H4 (cell line): ENCODE data around the gene ACTR1A. TPM values are rescaled to one million over a fixed set of nuclear protein-coding genes. Genes with fewer than 3 reads are reported as not detected.
"Not testable (repeated sequence)": the region's sequence is repeated elsewhere in the genome, so short reads cannot be mapped to it uniquely, and the experiment has no call there.

Experiments used
- DNase-seq: peaks from one replicate; pipeline ENCODE4 v3.0.0-alpha.2; 2015; ENCODE audit warnings: low spot score
- total RNA-seq: library from RNA; depleted of rRNA; stranded (reverse); fragments of >200 nt; shearing (Covaris generic); gene quantifications from 2 replicates; pipeline ENCODE4 v1.2.3, GENCODE V29; 2014

Gene ACTR1A
- total RNA-seq, 1 experiment from 2014 or later = 172 TPM

DNA sequence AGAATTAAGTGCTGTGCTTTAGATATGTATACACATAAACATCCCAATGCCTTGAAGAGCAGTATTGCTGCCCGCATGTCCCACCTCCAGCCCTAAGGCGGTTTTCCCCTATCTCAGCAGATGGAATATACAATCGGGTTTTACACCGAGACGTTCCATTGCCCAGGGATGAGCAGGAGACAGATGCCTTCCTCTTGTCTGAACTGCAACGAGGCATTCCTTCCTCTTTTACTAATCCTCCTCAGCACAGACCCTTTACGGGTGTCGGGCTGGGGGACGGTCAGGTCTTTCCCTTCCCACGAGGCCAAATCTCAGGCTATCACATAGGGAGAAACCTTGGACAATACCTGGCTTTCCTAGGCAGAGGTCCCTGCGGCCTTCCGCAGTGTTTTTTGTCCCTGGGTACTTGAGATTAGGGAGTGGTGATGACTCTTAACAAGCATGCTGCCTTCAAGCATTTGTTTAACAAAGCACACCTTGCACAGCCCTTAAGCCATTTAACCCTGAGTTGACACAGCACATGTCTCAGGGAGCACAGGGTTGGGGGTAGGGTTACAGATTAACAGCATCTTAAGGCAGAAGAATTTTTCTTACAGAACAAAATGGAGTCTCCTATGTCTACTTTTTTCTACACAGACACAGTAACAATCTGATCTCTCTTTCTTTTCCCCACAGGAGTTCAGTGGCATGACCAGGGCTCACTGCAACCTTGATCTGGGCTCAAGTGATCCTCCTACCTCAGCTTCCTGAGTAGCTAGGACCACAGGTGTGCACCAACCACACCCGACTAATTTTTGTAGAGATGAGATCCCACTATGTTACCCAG, 47.6 kb downstream of the ACTR1A start:
- DNase-seq = not testable (repeated sequence)

DNA sequence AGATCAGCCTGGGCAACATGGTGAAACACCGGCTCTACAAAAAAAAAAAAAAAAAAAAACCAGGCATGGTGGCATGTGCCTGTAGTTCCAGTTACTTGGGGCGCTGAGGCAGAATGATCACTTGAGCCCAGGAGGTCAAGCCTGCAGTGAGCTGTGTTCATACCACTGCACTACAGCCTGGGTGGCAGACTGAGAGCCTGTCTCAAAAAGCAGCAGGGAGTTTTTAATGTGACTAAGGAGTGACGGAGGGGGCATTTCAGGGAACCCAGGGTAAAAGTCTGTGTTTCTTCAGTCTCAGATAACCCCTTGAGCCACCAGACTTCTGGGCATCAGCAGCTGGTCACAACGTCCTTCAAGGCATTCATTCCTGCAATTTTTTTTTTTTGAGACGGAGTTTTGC, 49.0 kb downstream of the ACTR1A start:
- DNase-seq = no peak

DNA sequence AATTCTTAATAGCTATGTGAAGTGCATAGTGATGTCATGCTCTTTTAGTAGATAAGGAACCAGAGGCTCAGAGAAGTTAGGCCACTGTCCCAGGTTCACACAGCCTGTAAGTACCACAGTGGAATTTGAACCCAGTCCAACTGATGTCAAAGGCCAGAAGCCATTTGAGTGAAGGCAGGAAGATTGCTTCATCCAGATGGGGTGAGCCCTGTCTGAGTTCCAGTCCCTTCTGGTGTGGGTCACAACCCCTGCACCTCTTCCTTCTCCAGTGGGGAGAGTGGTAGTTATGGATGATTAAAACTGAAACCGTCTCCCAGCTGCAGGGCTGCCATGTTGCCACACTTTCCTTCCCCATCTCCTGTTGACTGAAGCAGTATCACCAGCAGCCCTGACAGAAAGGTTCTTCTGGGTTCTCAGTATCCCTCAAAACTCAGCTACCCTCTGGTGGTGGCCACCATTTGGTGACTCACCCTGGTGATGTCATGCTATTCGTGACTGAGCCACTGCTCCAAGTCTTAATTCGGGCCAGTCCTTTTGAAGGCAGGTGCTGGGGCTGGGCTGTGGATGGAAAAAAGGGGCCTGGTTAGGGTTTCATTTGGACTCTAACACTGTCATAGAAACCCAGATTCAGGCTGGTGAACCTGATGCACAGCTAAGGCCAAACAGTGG, 49.7 kb downstream of the ACTR1A start:
- peak; percentile 79 for DNase-seq

DNA sequence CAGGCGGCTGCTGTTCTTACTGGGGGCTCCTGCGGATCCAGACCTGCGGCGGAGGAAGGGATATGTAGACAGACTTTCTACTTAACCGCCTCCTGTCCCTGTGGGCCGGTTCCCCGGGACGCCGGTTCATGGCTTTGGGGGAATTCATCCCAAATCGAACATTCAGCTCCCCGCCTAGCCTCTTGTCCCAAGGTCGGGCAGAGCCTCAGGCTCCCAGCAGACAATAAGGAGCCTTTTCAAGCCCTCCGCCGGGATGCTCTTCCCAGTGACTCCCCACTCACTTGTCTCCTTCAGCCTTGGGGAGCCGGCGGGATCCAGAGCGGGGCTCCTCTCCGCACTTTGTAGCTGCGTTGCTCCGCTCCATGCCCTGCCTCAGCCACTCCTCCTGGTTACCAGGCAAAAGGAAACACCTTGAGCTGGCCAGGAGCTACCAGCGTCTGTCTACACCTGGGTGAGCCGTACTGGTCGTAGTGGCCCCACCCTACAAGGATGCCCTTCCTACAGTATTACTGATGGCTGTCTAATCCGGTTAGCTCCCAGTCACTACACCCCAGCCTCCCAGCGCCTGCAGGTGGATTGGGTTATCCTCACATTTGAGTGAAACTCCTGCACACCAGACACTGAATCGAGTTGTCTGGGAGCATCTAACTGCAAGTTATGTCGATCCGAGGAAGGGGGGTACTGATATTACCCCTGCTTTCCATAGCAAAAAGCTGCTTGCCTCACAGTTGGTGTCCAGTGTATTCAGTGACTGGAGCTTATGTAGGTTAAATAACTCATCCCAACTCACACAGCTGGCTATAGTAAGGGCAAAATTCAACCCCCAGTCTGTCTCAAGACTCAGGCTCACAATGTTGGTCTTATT, 51.2 kb downstream of the ACTR1A start, which contains the start of gene C10orf95:
C10orf95 (minus strand) TSS at position 439 of the 865 bp plus-strand sequence. CDS start 450 bp downstream, outside the sequence.
- no peak for DNase-seq

DNA sequence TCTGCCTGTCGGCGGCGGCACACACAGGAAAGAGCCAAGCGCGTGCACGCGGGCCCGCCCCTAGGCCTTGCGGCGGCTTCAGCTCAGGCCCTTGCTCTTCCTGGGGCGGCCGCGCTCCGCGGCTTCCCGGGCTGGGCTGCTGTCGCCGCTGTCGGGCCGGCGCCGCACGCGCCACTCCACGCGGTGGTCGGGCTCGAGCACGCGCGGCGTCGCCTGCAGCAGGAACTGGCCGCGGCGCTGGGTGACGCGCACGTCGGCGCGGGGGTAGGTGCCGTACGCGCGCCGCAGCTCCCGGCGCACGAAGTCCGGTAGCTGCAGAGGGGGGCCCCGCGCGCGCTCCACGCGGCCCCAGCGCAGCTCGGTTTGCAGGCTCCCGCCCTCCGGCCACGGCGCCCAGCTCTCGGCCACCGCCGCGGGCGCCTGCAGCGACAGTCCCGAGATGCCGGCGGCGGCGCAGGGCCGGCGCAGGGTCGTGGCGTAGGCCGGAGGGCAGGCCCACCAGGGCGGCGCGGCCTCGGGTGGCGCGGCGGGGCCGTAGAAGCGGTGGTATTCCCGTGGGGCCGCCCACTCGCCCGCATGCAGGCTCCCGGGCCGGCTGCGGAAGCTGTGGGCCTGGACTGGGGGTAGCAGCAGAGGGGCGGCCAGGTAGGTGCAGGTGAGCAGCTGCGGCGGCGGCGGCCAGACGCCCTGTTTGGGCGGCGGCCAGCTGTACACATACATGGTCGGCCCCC, 52.0 kb downstream of the ACTR1A start:
- DNase-seq = peak; percentile 63

DNA sequence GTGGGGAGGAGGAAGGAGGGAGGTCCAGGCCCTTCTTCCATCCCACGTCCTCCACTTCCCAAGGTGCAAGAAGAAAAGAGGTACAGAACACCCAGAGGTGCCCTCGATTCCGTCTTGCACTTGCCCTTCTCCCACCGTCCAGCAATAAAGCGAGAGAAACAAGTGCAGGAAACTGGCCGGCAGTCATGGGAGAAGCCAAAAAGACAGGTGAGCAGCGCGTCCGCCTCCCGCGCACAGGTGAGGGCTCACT, 52.5 kb downstream of the ACTR1A start:
- no peak for DNase-seq

DNA sequence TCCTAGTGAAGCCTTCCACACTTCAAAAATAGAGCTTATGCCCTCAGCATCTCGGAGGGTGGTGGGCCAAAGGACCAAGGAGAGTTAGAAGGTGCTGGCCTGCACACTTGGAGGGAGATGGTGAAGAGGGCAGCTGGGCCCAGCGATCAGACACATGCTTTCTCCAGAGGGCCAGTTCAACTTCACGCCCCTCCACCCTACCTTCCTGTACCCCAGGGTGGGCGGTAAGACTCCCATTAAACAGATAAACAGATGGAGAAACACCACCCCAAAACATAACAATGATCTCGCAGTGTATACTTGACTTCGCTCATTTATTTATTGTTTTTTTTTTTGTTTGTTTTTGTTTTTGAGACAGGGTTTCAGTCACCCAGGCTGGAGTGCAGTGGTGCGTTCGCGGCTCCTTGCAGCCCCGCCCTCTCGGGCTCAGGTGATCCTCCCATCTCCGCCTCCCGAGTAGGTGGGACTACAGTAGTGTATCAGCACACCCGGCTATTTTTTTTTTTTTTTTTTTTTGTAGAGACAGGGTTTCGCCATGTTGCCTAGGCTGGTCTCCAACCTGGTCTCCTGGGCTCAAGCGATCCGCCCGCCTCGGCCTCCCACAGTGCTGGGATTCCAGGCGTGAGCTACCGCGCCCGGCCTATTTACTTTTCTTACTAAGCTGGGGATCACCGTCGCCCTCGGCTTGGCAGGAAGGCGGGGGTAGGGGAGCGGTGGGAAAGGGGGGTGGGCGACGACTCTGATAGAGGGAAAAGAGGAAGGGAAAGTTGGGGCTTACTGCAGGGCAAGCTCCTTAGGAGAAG, 53.0 kb downstream of the ACTR1A start:
- DNase-seq = peak; percentile 77

DNA sequence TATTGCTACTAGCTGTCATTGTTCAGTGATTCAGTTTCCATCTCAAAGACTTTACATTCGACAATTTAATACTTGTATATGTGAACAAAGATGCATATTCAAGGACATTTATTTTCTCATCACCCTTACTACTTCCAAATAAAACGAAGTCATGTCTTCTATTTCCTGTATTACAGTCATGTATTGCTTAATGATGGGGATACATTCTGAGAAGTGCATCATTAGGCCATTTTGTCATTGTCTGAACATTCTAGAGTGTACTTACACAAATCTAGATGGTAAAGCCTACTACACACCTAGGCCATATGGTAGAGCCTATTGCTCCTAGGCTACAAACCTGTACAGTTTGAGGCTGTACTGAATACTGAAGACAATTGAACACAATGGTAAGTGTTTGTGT, 57.7 kb downstream of the ACTR1A start:
- no peak for DNase-seq

DNA sequence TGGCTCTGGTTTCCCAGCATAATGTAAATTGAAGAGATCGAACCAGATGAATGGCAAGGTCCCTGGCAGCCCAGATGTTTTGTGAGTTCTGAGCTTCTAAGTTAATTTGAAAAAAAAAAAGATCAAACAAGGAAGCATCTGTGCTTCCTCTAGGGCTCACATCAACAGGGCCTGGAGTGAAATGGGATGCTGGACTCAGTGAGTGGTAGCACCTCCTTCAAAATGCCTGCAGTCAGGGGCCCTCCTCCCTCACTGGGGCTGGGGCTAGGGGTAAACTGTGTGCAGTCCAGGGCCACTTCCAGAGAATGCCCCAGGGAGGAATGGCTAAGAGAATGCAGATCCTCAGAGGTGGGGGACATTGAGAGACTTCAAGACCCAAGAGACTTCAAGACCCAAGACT, 64.1 kb downstream of the ACTR1A start:
- DNase-seq = no peak

DNA sequence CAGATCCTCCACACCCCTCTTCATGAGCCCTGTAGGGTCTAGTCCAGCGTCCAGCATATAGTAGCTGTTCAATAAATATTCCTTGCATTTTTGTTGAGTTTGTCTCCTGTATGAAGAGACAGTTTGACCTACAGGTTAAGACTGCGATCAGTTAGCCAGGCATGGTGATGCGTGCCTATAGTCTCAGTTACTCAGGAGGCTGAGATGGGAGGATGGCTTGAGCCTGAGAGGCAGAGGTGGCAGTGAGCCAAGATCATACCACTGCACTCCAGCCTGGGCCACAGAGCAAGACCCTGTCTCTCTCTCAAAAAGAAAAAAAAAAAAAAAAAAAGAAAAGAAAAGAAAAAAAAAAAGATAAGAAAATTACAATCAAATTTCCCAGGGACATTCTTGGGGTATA, 65.0 kb downstream of the ACTR1A start:
- DNase-seq = no peak

DNA sequence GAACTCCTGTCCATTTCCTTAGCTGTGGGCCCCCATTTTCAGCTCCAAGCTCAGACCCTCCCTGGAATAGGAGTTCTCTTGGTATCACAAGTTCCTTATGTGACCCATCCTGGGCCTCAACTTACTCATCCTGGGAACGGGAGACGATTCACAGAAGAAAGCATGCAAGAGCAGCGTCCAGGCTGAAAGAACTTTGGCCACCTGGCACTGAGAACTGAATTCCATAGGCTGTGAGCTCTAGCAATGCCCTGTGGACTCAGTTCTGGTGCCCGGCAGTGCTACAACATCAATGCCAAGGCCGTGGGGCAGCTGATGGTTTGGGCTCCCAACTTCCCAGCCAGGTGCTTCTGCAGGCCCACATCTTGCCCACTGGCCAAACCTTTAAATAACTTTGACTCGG, 66.2 kb downstream of the ACTR1A start:
- DNase-seq = no peak

DNA sequence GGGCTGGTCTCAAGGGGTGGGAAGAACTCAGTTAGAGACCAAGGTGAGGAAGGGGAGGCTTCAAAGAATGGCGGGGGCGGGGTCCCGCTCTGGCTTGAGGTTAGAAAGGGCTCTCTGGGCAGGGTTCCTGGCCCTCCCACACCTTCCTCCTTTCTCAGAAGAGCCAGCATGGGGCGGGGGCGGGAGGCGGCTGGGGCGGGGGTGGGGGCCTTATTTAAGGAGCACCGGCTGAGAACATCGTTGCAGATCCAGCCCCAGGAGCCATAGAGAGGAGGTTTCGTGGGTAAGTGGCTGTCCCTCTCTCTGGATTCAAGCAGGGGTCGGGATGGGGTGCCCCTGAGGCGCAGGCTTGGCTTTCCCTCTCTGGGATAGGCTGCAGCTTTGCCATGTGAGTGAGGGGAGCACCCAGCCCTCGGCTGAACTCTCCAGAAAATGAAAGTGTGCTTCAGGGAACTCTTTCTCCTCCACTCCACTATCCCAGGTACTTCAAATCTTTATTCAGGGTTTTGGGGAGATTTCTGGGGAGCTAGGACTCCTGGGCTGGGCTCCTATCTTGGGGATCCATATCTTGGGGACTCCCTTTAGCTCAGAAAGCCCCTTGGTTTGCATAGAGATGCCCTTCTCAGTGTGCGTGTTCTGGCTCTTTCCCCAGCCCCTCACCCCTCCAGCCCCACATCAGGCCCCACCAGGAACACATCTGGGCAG, 66.8 kb downstream of the ACTR1A start:
- DNase-seq = no peak

DNA sequence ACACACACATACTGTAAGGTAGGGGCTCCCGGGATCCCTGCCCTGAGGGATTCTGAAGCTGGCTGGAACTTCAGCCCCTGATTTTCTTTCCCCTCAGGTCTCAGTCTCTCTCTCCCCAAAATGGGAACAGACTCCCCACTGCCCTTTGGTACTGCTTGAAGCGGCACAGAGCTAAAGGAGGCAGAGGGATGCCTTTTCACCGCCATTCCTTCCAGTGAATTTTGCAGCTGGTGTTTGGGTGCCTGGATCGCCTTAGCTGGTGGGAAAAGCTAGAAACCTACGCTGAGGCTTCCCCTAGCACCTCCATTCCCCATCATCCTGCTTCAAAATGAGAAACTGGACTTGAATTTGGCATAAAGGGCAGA, 67.4 kb downstream of the ACTR1A start:
- no peak for DNase-seq

DNA sequence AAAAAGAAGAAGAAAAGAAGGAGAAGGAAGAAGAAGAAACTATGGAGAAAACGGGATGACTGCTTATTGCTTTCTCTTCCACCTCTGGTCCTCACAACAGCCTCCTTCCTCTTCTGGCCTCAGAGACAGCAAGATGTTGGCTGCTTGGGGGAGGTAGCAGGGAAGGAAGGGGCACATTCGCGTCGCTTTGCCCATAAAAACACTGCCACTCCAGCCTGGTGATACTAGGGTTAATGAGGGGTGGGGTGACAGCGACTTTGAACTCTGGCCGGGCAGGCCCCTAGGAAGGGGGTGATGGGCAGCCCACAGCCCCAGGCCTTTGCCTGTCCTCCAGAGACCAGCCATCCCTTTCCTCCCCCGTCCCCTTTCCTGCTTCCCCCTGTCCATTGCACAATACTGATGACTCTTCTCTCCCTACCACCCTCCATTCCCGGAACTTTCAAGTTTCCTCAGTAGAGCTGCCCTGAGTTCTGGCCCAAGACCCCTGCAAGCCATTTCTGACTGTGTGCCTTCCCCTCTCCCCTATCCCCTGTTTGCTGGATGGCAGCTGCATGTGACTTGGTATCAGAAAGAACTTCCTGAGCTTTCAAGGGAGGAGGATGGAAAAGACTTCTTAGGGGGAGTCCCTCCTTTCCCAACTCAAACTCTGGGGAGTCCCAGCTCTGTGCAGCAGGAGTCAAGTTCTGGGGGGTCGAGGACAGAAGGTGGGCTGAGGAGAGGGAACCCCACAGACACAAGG, 67.9 kb downstream of the ACTR1A start:
- DNase-seq = no peak

DNA sequence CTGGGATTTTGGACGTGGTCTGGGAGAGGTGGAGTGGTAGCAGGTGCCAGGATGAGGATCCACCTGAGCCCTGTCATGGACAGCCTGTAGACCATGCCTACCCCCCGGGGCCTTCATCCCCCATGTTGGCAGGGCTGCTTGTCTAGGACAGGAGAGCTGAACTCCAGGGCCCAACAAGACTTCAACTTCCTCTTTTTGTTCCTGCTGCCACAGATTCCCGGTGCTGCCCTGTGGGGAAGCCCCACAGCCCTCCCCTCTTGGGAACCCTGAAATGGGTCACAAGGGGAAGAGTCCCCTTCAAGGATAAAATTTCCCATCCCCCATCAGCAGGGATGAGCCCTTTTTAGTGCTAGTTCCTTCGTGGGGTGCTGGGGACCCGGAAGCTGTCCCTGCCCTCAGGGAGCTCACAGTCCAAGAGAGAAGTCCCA, 68.9 kb downstream of the ACTR1A start:
- no peak for DNase-seq

DNA sequence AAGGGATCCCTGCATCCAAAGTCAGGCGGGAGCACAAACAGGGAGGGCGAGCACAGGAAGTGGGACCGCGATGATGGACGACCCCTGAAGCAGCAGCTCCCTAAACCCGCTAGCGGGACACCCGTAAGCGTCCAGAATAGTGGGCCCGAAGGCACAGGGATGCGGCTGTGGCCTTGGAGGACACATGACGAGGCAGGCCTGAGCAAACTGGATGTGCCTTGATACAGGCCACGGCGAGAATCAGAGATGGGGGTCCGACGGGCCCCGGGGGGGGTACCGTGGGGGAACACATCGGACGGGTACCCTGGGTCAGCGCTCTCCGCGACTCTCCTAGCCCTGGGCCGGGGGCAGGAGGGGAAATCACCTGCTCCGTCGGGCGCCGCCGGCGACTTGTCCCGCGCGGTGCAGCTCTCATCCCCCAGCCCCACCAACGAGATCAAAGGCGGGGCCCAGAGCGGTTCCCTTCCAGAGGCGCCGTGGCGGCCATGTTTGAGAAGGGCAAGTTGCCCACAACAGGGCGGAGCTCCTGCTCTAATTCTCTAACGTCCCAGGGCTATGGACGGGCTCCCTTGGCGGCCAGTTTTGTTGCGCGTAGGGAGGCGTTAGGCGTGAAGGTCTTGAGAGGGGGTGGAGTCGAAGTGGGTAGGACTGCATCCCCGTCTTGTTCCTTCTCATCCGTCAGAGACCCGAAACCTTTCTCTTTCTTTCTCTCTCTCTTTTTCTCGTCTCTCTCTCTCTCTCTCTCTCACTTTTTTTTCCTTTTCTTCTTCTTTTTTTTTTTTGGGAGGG, 70.2 kb downstream of the ACTR1A start, which contains the start of gene CUEDC2:
CUEDC2 (minus strand) TSS at position 413 of the 789 bp plus-strand sequence. CDS start 7,386 bp downstream, outside the sequence.
- peak; percentile 95 for DNase-seq

DNA sequence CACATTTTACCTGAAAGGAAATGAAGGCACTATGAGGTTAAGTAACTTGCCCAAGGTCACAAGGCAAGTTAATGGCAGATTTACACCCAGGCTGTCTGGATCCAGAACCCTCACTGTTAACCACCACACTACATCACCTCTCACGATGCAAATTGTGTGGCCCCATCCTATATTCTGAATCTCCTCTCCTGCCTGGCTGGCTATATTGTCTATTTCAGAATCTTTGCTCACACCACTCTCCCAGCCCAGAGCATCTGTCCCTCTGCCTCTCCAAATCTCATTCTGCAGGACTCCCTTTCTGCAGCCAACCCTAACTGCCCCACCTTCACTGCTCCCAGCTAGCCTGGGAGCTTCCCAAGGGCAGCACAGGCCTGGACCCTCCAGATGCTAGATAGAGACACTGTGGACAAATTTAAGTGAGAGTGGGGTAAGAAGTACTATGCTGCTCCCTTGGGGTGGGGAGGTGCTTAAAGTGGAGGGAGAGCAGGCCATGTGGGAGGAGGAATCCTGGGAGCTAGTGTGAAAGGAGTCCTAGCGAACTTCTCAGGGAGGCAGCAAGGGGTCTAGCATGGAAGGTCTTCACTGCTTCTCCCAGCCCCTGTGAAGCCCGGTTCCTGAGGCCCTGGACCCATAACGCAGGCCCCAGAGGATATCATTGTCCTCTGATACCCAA, 70.9 kb downstream of the ACTR1A start:
- no peak for DNase-seq

DNA sequence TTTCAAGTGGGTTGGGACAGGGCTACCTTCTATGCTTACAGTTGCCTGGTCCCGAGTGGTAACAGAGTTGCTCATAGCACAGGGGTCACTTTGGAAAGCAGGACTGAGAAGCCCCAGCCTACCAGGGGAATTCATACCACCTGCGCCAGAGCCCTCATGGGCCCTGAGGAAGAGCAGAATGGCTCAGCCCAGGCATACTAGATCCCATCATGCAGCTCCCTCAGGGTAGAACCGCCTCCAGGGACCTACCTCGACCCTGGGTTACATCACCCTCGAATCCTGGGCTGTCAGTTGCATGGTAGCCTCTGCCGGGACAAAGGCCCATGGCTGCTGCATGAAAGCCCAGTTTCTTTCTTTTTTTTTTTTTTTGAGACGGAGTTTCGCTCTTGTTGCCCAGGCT, 73.0 kb downstream of the ACTR1A start:
- no peak for DNase-seq
